NCI-H2227 (cell line): ENCODE data around the gene ALAS2.
A peak's percentile ranks its signal among the peaks of the same experiment; 100 is the strongest.
"Not testable (repeated sequence)": the region's sequence is repeated elsewhere in the genome, so short reads cannot be mapped to it uniquely, and the experiment has no call there.

Source experiments
- DNase-seq: peaks from one replicate; lab custom pipeline; 2025; ENCODE audit not compliant: unreplicated experiment; lab: John Stamatoyannopoulos, UW

The ALAS2 gene

GRCh38 chrX:55006827-55007621 lies 23.8 kb downstream of the ALAS2 start:
- DNase-seq = no peak

- no peak for DNase-seq
Observed at GRCh38 chrX:55005256-55005655, 25.5 kb downstream of the ALAS2 start.

DNA sequence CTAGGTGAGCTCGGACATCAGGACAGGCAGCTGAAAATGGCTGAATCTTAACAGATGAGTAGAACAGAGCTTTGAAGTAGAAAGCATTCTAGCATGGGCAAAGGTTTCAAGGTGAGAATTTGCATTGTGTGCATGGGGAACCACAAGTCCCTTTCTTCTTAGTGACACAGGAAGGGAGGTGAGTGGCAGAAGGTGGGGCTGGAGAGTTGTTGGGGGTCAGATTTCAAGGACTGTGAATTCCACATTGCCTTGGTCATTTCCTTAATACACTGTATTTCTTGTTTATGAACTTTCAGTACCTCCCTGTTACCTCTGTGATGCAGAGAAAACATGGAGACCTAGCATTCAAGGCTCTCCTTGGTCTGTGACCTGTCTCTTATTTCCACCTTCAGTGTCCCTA lies 26.5 kb downstream of the ALAS2 start:
- no peak for DNase-seq

DNA sequence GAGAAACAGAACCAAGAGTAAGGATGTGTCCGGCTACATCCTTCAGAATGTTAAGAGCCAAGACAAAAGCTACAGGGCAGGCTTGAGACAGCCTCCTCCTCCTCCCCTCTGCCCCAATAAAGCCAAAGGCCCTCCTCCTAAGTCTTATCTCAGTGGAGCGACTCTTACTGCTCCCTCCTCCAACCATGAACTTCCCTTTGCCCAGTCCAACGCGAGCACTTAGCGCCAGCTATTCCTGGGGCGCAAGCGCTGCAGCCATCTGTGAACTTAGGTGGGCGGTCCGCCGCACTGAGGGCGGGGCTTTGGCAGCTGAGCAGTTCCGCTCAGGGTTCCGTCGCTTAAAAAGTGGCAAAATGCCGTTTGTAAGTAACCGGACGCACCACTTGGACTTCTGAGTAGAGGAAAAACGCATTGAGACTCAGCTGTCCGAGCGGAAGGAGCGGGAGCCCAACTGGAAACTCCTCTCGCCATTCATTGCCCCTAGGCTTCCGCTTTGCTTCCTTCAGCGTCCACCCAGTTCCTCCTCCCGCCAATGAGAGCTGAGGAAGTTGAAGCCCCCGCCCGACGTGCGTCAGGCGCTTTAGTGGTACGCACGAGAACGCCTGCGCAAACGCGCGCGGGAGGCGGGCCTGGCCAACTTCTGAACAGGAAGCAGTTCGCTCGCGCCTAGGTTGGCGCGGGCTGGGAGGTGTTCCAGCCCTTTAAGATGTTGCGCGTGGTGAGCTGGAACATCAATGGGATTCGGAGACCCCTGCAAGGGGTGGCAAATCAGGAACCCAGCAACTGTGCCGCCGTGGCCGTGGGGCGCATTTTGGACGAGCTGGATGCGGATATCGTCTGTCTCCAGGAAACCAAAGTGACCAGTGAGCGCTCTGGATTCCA lies 30.8 kb downstream of the ALAS2 start, which contains the start of gene APEX2:
APEX2 (plus strand) TSS at position 647 of the 882 bp plus-strand sequence; CDS start at position 707, 60 bp downstream.
- peak; percentile 97 for DNase-seq

GRCh38 chrX:54995621-54996020 lies 35.2 kb downstream of the ALAS2 start:
- DNase-seq = no peak

DNA sequence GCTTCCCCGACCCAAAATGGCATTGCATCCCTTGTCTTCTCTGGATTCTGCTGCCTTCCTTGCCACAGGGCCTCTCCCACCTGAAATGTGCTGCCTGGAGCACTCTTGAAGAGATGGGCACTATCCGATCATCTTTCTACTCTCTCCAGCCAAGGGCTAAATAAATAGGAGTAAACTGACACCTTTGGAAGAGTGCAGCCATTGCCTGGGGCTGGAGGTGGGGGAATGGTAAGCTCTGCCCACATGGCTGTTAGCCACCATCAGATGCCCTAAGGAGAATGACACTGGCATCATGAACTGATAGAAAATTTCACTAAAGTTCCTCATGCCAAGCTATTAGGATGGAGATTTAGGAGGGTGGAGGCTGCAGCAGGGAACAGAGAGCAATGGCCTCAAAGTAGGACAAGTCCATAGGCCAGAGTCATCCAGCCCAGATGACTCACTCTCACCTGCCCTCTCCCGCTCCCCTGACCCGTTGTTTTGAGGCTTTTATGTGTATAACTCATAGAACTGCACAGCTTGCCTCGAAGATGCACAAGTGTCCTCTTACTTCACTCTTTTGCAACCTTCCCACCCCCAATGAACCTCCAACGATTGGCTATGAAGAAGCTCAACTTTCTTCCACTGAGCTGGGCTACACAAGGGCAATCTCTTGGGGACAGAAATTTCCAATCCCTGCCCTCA lies 36.0 kb downstream of the ALAS2 start:
- DNase-seq = no peak

DNA sequence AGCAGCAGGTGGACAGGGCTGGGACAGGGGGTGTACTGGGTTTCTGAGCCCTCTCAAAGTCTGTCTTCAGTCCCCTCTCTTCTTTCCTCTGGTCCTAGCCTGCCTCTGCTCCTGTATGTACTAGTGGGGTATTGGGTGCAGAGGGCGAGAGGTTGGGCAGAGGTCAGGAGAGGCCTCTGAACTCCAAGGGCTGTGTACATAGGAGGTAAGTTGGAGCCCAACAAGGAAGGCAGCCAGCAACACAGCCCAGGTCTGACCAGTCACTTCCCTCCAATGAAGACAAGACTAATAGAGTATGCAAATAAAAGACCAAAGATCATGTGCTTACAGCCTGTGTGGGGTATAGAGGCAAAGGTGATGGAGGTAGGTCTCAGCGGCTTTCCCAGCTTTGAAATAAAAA lies 36.7 kb downstream of the ALAS2 start, which contains the start of gene PFKFB1:
PFKFB1 (minus strand) TSS at position 90 of the 400 bp plus-strand sequence. CDS start 181 bp downstream, outside the sequence.
- DNase-seq = no peak

DNA sequence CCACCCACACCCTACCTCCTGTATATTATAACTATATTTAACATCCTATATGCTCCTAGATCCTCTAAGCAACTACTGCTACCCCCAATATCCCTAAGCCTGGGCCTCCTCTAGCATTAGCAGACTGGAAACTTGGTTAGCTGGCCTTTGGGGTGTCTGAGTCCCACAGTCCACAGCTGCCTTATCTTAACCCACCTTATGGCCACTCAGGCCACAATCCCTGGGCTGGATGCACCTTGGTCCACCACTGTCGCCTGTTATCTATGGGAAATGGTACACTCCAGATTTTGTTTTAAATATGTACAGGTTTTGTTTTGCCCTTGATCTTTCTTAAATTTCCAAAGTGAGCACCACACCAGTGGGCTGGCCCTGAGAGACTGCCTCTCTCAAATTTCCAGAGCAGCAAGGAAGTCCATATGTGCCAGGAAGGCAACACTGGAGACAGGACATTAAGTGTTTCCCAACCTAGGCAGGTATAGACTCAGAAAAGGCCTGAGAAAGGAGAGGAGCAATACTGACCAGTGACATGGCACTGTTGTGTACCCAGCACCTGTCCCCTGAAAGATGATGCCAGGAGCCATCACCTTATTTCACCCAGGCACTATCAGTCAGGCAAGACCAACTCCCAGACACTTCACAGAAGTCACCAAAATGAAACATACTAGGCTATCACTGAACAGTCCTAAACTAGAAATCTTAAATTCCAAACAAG lies 37.7 kb downstream of the ALAS2 start:
- DNase-seq = no peak

DNA sequence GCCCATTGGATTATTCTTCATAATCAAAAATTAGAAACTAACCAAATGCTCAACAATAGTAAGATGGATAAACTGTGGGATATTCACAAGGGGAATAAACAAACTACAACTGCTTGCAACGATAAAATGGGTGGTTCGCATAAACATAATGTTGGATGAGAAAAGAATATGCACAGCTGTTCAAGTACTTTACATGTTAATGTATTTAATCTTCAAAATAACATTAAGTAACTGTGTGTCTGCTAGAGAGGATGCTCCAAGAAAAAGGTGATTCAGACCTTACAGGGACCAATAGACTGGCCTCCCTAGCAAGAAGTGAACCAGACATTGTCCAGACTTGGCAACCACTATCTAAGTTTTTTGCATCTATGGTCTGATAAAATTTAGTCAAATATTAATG lies 39.1 kb downstream of the ALAS2 start:
- DNase-seq = no peak

GRCh38 chrX:54983306-54983705 lies 47.5 kb downstream of the ALAS2 start:
- DNase-seq = not testable (repeated sequence)

- DNase-seq = no peak
Observed at GRCh38 chrX:54980334-54980733, 50.4 kb downstream of the ALAS2 start.

GRCh38 chrX:54979432-54979831 lies 51.3 kb downstream of the ALAS2 start:
- DNase-seq = no peak

- DNase-seq = no peak
Observed at GRCh38 chrX:54978448-54978847, 52.3 kb downstream of the ALAS2 start.

DNA sequence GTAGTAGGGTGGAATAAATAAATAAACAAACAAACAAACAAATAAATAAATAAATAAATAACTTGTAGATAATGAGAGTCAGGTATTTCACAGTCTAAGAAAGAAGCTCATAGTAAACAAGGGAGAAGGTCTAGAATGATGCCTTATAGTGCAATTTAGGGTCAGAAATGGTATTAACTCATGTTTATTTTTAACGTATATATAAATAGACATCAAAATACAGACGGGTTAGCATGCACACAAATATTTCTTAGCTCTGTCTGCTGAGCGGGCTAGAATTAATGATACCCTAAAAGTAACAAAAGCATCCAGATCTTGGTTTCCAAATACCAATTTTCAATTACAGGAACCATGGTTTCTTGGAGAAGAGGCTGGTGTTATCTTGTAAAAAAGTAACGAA lies 53.4 kb downstream of the ALAS2 start:
- DNase-seq = no peak

GRCh38 chrX:54964766-54965497 lies 65.8 kb downstream of the ALAS2 start:
- DNase-seq = no peak

GRCh38 chrX:54961750-54962149 lies 69.0 kb downstream of the ALAS2 start:
- DNase-seq = no peak
